Neural cell (in vitro differentiated cells): Measurements from ENCODE around the gene ACTRT2.

Experiments used
- CTCF ChIP-seq: fragments of 450-650 bp; IDR thresholded peaks from 2 replicates; pipeline ENCODE4 v1.5.1; 2014; ENCODE audit warnings: antibody characterized with exemption, mild to moderate bottlenecking, moderate library complexity; ENCODE audit not compliant: poor library complexity, severe bottlenecking
- EZH2 ChIP-seq: fragments of 200-600, 300-800 bp; shearing (Covaris generic), sonication (generic); IDR thresholded peaks from 2 replicates; pipeline ENCODE4 v1.6.1; 2014; ENCODE audit warnings: antibody characterized with exemption, low read length, borderline replicate concordance, mild to moderate bottlenecking; ENCODE audit not compliant: insufficient read depth, poor library complexity, severe bottlenecking
- MXI1 ChIP-seq: fragments of 450-650 bp; conservative IDR thresholded peaks from 2 replicates; pipeline ENCODE4 v1.6.1; 2014; ENCODE audit warnings: antibody characterized with exemption, mild to moderate bottlenecking; ENCODE audit not compliant: poor library complexity, severe bottlenecking
- POLR2AphosphoS5 ChIP-seq: IDR thresholded peaks from 2 replicates; pipeline ENCODE4 v1.6.1; 2012
- RAD21 ChIP-seq: fragments of 450-650 bp; conservative IDR thresholded peaks from 2 replicates; pipeline ENCODE4 v1.6.1; 2014; ENCODE audit warnings: antibody characterized with exemption, mild to moderate bottlenecking, moderate library complexity
- REST ChIP-seq: IDR thresholded peaks from 2 replicates; pipeline ENCODE4 v1.6.1; 2012; ENCODE audit warnings: borderline replicate concordance
- SMC3 ChIP-seq: fragments of 450-650 bp; conservative IDR thresholded peaks from 2 replicates; pipeline ENCODE4 v1.6.1; 2014; ENCODE audit warnings: antibody characterized with exemption, mild to moderate bottlenecking, moderate library complexity; ENCODE audit not compliant: poor library complexity
- TAF1 ChIP-seq: IDR thresholded peaks from 2 replicates; pipeline ENCODE4 v1.6.1; 2012; ENCODE audit warnings: low read depth

DNA sequence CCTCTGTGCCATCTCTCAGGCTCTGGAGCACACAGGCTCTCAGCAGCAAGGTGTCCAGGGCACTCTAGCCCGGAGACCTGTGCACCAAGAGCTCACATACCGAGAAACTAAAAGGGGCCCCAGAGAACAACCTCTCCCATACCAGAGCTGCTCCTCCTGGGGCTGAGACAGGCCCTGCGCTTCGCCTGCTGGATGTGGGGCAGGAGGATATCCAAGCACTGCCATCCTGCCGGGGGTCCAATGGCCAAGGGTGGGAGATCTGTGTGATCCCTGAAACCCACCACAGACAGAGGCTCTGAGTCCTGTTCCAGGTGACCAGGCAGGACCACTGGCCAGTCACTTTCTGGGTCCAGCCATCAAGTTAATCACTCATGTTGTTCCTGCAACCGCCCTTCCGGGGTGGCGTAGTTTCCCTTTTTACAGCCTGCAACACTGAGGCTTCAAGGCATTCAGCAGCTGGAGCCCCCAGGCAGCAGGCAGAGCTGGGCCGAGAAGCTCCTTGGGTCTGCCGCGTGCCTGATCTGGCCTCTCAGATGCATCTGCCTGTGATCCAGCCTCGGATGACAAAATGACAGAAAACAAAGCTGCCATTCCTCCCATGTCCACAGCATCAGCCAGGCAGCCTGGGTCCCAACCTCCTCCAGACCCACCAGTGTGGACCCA lies 36.7 kb upstream of the ACTRT2 start:
- TF ChIP-seq CTCF (no peak), EZH2 (no peak), RAD21 (no peak), POLR2AphosphoS5 (no peak), SMC3 (no peak), MXI1 (no peak), TAF1 (no peak), REST (no peak)
